ENCODE data around the gene HILPDA.

The HILPDA gene

GRCh38 chr7:128417071-128417470 is 38.6 kb upstream of the HILPDA start:
- Histone ChIP-seq H3K4me1 (ENCODE audit: low read depth, poor library complexity, severe bottlenecking) (peaks cover 22% of the 10 kb centered on the region), H3K27ac (no peak overlapping the region), H3K9ac (no peak overlapping the region), H2AFZ (ENCODE audit: low read depth) (no peak overlapping the region), H3K4me2 (no peak overlapping the region), H3K4me3 (IDR thresholded peaks at IDR 0.05; ENCODE audit: insufficient read depth, low read depth, low read length) (no peak overlapping the region), H3K79me2 (ENCODE audit: insufficient read depth, low read depth) (no peaks in the 10 kb centered on the region), H3K36me3 (ENCODE audit: insufficient read depth) (no peaks in the 10 kb centered on the region), H4K20me1 (ENCODE audit: insufficient read depth) (no peaks in the 10 kb centered on the region), H3K27me3 (ENCODE audit: insufficient read depth, low read depth) (peaks cover 6% of the 10 kb centered on the region; the same call in 1 of the 2 replicates)
- no peak for TF ChIP-seq CTCF (conservative IDR thresholded peaks at IDR 0.05; ENCODE audit: low read depth, low read length)

GRCh38 chr7:128419257-128419656 is 36.4 kb upstream of the HILPDA start:
- TF ChIP-seq CTCF (conservative IDR thresholded peaks at IDR 0.05; ENCODE audit: low read depth, low read length), result no peak
- Histone ChIP-seq H3K4me1 (ENCODE audit: low read depth, poor library complexity, severe bottlenecking) (peaks cover 22% of the 10 kb centered on the region), H3K4me2 (no peak overlapping the region), H3K27me3 (ENCODE audit: insufficient read depth, low read depth) (no peaks in the 10 kb centered on the region), H3K36me3 (ENCODE audit: insufficient read depth) (no peaks in the 10 kb centered on the region), H4K20me1 (ENCODE audit: insufficient read depth) (no peaks in the 10 kb centered on the region), H3K27ac (no peak overlapping the region), H2AFZ (ENCODE audit: low read depth) (no peak overlapping the region), H3K79me2 (ENCODE audit: insufficient read depth, low read depth) (no peaks in the 10 kb centered on the region), H3K4me3 (IDR thresholded peaks at IDR 0.05; ENCODE audit: insufficient read depth, low read depth, low read length) (no peak overlapping the region), H3K9ac (no peak overlapping the region)

- Histone ChIP-seq H3K79me2 (ENCODE audit: insufficient read depth, low read depth) (no peaks in the 10 kb centered on the region), H4K20me1 (ENCODE audit: insufficient read depth) (no peaks in the 10 kb centered on the region), H3K9ac (peak overlapping the region; percentile 17; the same call in 1 of the 2 replicates), H3K4me2 (peak overlapping the region; percentile 60), H3K36me3 (ENCODE audit: insufficient read depth) (no peaks in the 10 kb centered on the region), H2AFZ (ENCODE audit: low read depth) (peak overlapping the region; percentile 55), H3K27ac (peak overlapping the region; percentile 22; the same call in 1 of the 2 replicates), H3K4me1 (ENCODE audit: low read depth, poor library complexity, severe bottlenecking) (peaks cover 22% of the 10 kb centered on the region), H3K4me3 (IDR thresholded peaks at IDR 0.05; ENCODE audit: insufficient read depth, low read depth, low read length) (no peak overlapping the region), H3K27me3 (ENCODE audit: insufficient read depth, low read depth) (no peaks in the 10 kb centered on the region)
- TF ChIP-seq CTCF (conservative IDR thresholded peaks at IDR 0.05; ENCODE audit: low read depth, low read length), result no peak
These were observed 34.9 kb upstream of the HILPDA start for GRCh38 chr7:128420773-128421172.

- Histone ChIP-seq H2AFZ (ENCODE audit: low read depth) (peak overlapping the region; percentile 55; the same call in 1 of the 2 replicates), H3K9ac (no peak overlapping the region)
These were observed 34.3 kb upstream of the HILPDA start for GRCh38 chr7:128421384-128421783.

More at GRCh38 chr7:128421384-128421783, 34.3 kb upstream of the HILPDA start:
- Histone ChIP-seq H3K4me3 (IDR thresholded peaks at IDR 0.05; ENCODE audit: insufficient read depth, low read depth, low read length) (no peak overlapping the region), H3K4me1 (ENCODE audit: low read depth, poor library complexity, severe bottlenecking) (peaks cover 22% of the 10 kb centered on the region), H3K79me2 (ENCODE audit: insufficient read depth, low read depth) (no peaks in the 10 kb centered on the region), H3K27ac (no peak overlapping the region), H4K20me1 (ENCODE audit: insufficient read depth) (no peaks in the 10 kb centered on the region), H3K27me3 (ENCODE audit: insufficient read depth, low read depth) (no peaks in the 10 kb centered on the region), H3K36me3 (ENCODE audit: insufficient read depth) (no peaks in the 10 kb centered on the region), H3K4me2 (peak overlapping the region; percentile 60; the same call in 1 of the 2 replicates)
- TF ChIP-seq CTCF (conservative IDR thresholded peaks at IDR 0.05; ENCODE audit: low read depth, low read length), result no peak

Measured in KMS-11 (cell line).